SK-N-SH (cell line): ENCODE results near the gene LGALS12. TPM values are rescaled to one million over a fixed set of nuclear protein-coding genes. Genes with fewer than 3 reads are reported as not detected.

Source experiments
- CTCF ChIA-PET: fragments of 300-600, 350-600 bp; formaldehyde crosslinking; extraction: SDS; loops from one replicate; lab custom pipeline; 2021; lab: Yijun Ruan, JAX
- POLR2A ChIA-PET: fragments of 350-600 bp; sonication (Branson Sonifier 250); formaldehyde crosslinking; extraction: SDS; loops from one replicate; lab custom pipeline; 2020; ENCODE audit warnings: antibody characterized with exemption, inconsistent platforms; lab: Yijun Ruan, JAX
- DNase-seq: peaks from one replicate; pipeline ENCODE4 v3.0.0; 2012
- H2AFZ ChIP-seq: fragments of 200-600 bp; sonication (generic); 2 replicates; pipeline ENCODE4 v1.8.1; 2016; ENCODE audit warnings: antibody characterized with exemption, mild to moderate bottlenecking, low read depth
- H3F3A ChIP-seq: fragments of 200-600 bp; sonication (generic); replicated peaks from 2 replicates; pipeline ENCODE3; 2016; ENCODE audit warnings: antibody characterized with exemption, mild to moderate bottlenecking; ENCODE audit not compliant: insufficient read depth
- H3K27ac ChIP-seq, 2 experiments: fragments of 200-500 bp in 1 of 2; fragments of 200-600 bp in 1 of 2; sonication (Bioruptor generic) in 1 of 2; sonication (generic), shearing (Covaris generic) in 1 of 2; 2 replicates each; pipeline versions ENCODE4 v1.5.1 to v1.6.1; 2014 to 2016; ENCODE audit warnings: low read depth in 2 of 2, inconsistent platforms in 1 of 2, low read length in 1 of 2, mild to moderate bottlenecking in 1 of 2, mixed read lengths in 1 of 2
- H3K27me3 ChIP-seq: fragments of 200-600 bp; sonication (generic), shearing (Covaris generic); 2 replicates; pipeline ENCODE4 v1.6.1; 2016; ENCODE audit warnings: mixed run types; ENCODE audit not compliant: insufficient read depth
- H3K36me3 ChIP-seq, 2 experiments: fragments of 200-500 bp in 1 of 2; fragments of 200-600 bp in 1 of 2; sonication (Bioruptor generic) in 1 of 2; sonication (generic) in 1 of 2; replicated peaks in 1 of 2; 2 replicates each; pipeline versions ENCODE3 to v1.5.1; 2014 to 2016; ENCODE audit warnings: low read length in 1 of 2, mild to moderate bottlenecking in 1 of 2; ENCODE audit not compliant: insufficient read depth in 2 of 2, control insufficient read depth in 1 of 2
- H3K4me1 ChIP-seq, 2 experiments: fragments of 200-500 bp in 1 of 2; fragments of 200-600 bp in 1 of 2; sonication (Bioruptor generic) in 1 of 2; sonication (generic), shearing (Covaris generic) in 1 of 2; 2 replicates each; pipeline versions ENCODE4 v1.5.1 to v1.6.1; 2014 to 2016; ENCODE audit warnings: low read depth in 1 of 2, low read length in 1 of 2, mixed run types in 1 of 2; ENCODE audit not compliant: insufficient read depth in 2 of 2, control insufficient read depth in 1 of 2
- H3K4me2 ChIP-seq: fragments of 200-600 bp; sonication (generic), shearing (Covaris generic); 2 replicates; pipeline ENCODE4 v1.6.1; 2017; ENCODE audit warnings: mixed run types
- H3K4me3 ChIP-seq, 2 experiments: fragments of 200-500 bp in 1 of 2; fragments of 200-600 bp in 1 of 2; sonication (Bioruptor generic) in 1 of 2; sonication (generic), shearing (Covaris generic) in 1 of 2; 2 replicates each; pipeline versions ENCODE4 v1.5.1 to v1.8.1; 2014 to 2016; ENCODE audit warnings: low read depth in 2 of 2, inconsistent platforms in 1 of 2, low read length in 1 of 2, mild to moderate bottlenecking in 1 of 2, mixed read lengths in 1 of 2, moderate library complexity in 1 of 2
- H3K79me2 ChIP-seq: fragments of 200-600 bp; sonication (generic); 2 replicates; pipeline ENCODE4 v1.8.1; 2017; ENCODE audit warnings: mild to moderate bottlenecking; ENCODE audit not compliant: insufficient read depth
- H3K9ac ChIP-seq: fragments of 200-600 bp; sonication (generic); 2 replicates; pipeline ENCODE4 v1.6.1; 2017; ENCODE audit warnings: mixed run types
- H3K9me2 ChIP-seq: fragments of 200-600 bp; sonication (generic); 2 replicates; pipeline ENCODE4 v1.6.1; 2017; ENCODE audit warnings: mixed run types
- H3K9me3 ChIP-seq: fragments of 200-600 bp; sonication (generic); 2 replicates; pipeline ENCODE4 v1.6.1; 2017; ENCODE audit warnings: mixed run types, mild to moderate bottlenecking, moderate library complexity
- H4K20me1 ChIP-seq: fragments of 200-600 bp; sonication (generic); 2 replicates; pipeline ENCODE4 v1.6.1; 2017; ENCODE audit warnings: mild to moderate bottlenecking, mixed run types; ENCODE audit not compliant: insufficient read depth
- CHD2 ChIP-seq: fragments of 150-350 bp; IDR thresholded peaks from 2 replicates; pipeline ENCODE4 v1.6.1; 2018; ENCODE audit warnings: low read length; ENCODE audit not compliant: partially characterized antibody
- ELF1 ChIP-seq: IDR thresholded peaks from 2 replicates; pipeline ENCODE4 v1.4.0; 2012
- EP300 ChIP-seq, 2 experiments: IDR thresholded peaks; 2 replicates each; pipeline versions ENCODE4 v1.4.0 to v1.6.1; 2012; ENCODE audit warnings: borderline replicate concordance in 1 of 2, low read depth in 1 of 2, low read length in 1 of 2
- EZH2phosphoT487 ChIP-seq: fragments of 200-600 bp; sonication (generic); IDR thresholded peaks from 2 replicates; pipeline ENCODE4 v1.6.1; 2017; ENCODE audit warnings: low read depth, mixed run types, mild to moderate bottlenecking, antibody characterized with exemption, moderate library complexity, borderline replicate concordance
- FOXM1 ChIP-seq: IDR thresholded peaks from 2 replicates; pipeline ENCODE4 v1.4.0; 2012; ENCODE audit warnings: low read depth, mild to moderate bottlenecking
- GATA2 ChIP-seq: sonication (generic); formaldehyde crosslinking; IDR thresholded peaks from 2 replicates; pipeline ENCODE4 v1.5.0; 2020; ENCODE audit warnings: mild to moderate bottlenecking, missing genetic modification reagents
- IRF3 ChIP-seq: fragments of 150-350 bp; IDR thresholded peaks from 2 replicates; pipeline ENCODE4 v1.6.1; 2016; ENCODE audit warnings: mild to moderate bottlenecking, low read depth, low read length
- JUND ChIP-seq: IDR thresholded peaks from 2 replicates; pipeline ENCODE4 v1.4.0; 2012
- MEF2A ChIP-seq: IDR thresholded peaks from 2 replicates; pipeline ENCODE4 v1.4.0; 2012; ENCODE audit warnings: low read depth, borderline replicate concordance
- RAD21 ChIP-seq: IDR thresholded peaks from 2 replicates; pipeline ENCODE4 v1.6.1; 2012; ENCODE audit warnings: mild to moderate bottlenecking, low read length
- REST ChIP-seq: IDR thresholded peaks from 2 replicates; pipeline ENCODE4 v1.6.1; 2012; ENCODE audit warnings: mild to moderate bottlenecking, low read depth, low read length, moderate library complexity
- TAF1 ChIP-seq: IDR thresholded peaks from 2 replicates; pipeline ENCODE4 v1.6.1; 2012; ENCODE audit warnings: low read depth, mild to moderate bottlenecking, low read length, moderate library complexity, borderline replicate concordance
- TCF12 ChIP-seq: IDR thresholded peaks from 2 replicates; pipeline ENCODE4 v1.4.0; 2012
- USF1 ChIP-seq: IDR thresholded peaks from 2 replicates; pipeline ENCODE4 v1.4.0; 2012; ENCODE audit warnings: low read depth, borderline replicate concordance
- WGBS: methylation state at CpG from one replicate; pipeline ENCODE4 v1.1.6; 2017; ENCODE audit warnings: low lambda C conversion rate; 5-methylcytosine and 5-hydroxymethylcytosine counted together
- polyA plus RNA-seq, 3 experiments: library from polyadenylated mRNA; depleted of rRNA; stranded (reverse); fragments of >200 nt; gene quantifications; 2 replicates each; pipeline ENCODE4 v1.2.3, GENCODE V29; 2012

Gene LGALS12
- polyA plus RNA-seq, 1 of the 3 experiments (the other 2 are of a cell fraction), result not detected

- TF ChIP-seq TCF12, result no peak
- TF ChIP-seq IRF3, result no peak
- TF ChIP-seq ELF1, result no peak
- TF ChIP-seq RAD21, result no peak
- TF ChIP-seq EP300 (IDR thresholded peaks at IDR 0.05; ENCODE audit: borderline replicate concordance in 1 of 2, low read depth in 1 of 2, low read length in 1 of 2), result no peak
- no peak for TF ChIP-seq FOXM1
- no peak for TF ChIP-seq CHD2
- no peak for TF ChIP-seq EZH2phosphoT487
- no peak for TF ChIP-seq REST
- no peak for TF ChIP-seq JUND
- no peak for TF ChIP-seq MEF2A
- TF ChIP-seq TAF1, result no peak
- no peak for TF ChIP-seq USF1
- no peak for TF ChIP-seq GATA2 (CRISPR knock-in tag)
- Histone ChIP-seq H3F3A (no peaks in the 10 kb centered on the region), H3K79me2 (no peaks in the 10 kb centered on the region), H3K36me3 (no peaks in the 10 kb centered on the region), H2AFZ (no peak overlapping the region), H3K27ac (no peak overlapping the region), H4K20me1 (no peaks in the 10 kb centered on the region), H3K4me2 (no peak overlapping the region), H3K4me1 (peaks cover 0 to 7% of the 10 kb centered on the region in 2 experiments; a peak in 1 of 4 replicates), H3K9me2 (no peaks in the 10 kb centered on the region), H3K9ac (no peak overlapping the region), H3K4me3 (no peak overlapping the region), H3K27me3 (no peaks in the 10 kb centered on the region), H3K9me3 (no peaks in the 10 kb centered on the region)
- 70% methylated on average over 2 of the region's 2 CpGs for WGBS
- POLR2A ChIA-PET, result no interaction called here
- CTCF ChIA-PET, result interaction anchor here (1.0 kb wide), 1 partner anchor 104 kb away, joined by 3 read pairs; no protein-coding TSS in a partner anchor
- no peak for DNase-seq
Measured at GRCh38 chr11:63532117-63532516, 26.2 kb downstream of the LGALS12 start.
